Peyer's patch (tissue), 4 donors: ENCODE results near the gene KRT37. TPM values are rescaled to one million over a fixed set of nuclear protein-coding genes. Genes with fewer than 3 reads are reported as not detected.

Source experiments
- DNase-seq, 3 donors: peaks; one replicate each; pipeline ENCODE4 v3.0.0-alpha.2; 2017 to 2019
- H3K27ac ChIP-seq, 4 donors: fragments of 200-600 bp; sonication (generic); one replicate each; pipeline ENCODE4 v1.5.1; 2016 to 2019
- H3K27me3 ChIP-seq, 2 donors: fragments of 200-600 bp; sonication (generic); one replicate each; pipeline ENCODE4 v1.5.1; 2019
- H3K36me3 ChIP-seq, 3 donors: fragments of 200-600 bp; sonication (generic); one replicate each; pipeline ENCODE4 v1.5.1; 2016 to 2019
- H3K4me1 ChIP-seq, 4 donors: fragments of 200-600 bp; sonication (generic); one replicate each; pipeline ENCODE4 v1.5.1; 2016 to 2019
- H3K4me3 ChIP-seq, 4 donors: fragments of 200-600 bp; sonication (generic); 1 replicate in 3 of 4; 2 replicates in 1 of 4; pipeline ENCODE4 v1.5.1; 2016 to 2019; ENCODE audit warnings: mild to moderate bottlenecking in 1 of 4
- H3K9me3 ChIP-seq, 4 donors: fragments of 200-600 bp; sonication (generic); one replicate each; pipeline ENCODE4 v1.5.1; 2016 to 2019; ENCODE audit warnings: mild to moderate bottlenecking in 1 of 4
- CTCF ChIP-seq, 6 experiments: fragments of 450-650 bp in 4 of 6; fragments of 200-600 bp in 2 of 6; sonication (generic) in 1 of 6; IDR thresholded peaks; one replicate each; pipeline ENCODE4 v1.5.1; 2017 to 2019; ENCODE audit warnings: antibody characterized with exemption in 6 of 6, mild to moderate bottlenecking in 3 of 6, moderate library complexity in 1 of 6
- POLR2A ChIP-seq, 2 donors: fragments of 450-650 bp; IDR thresholded peaks; one replicate each; pipeline ENCODE4 v1.5.1; 2017; ENCODE audit warnings: antibody characterized with exemption in 2 of 2, mild to moderate bottlenecking in 2 of 2, moderate library complexity in 2 of 2
- small RNA-seq, 2 donors: library from RNA; depleted of rRNA; stranded (forward); fragments of <200 nt; gene quantifications; one replicate each; pipeline ENCODE3, GENCODE V24; 2016
- total RNA-seq, 4 donors: library from RNA; depleted of rRNA; stranded (reverse); fragments of >200 nt; gene quantifications; one replicate each; pipeline ENCODE4 v1.1.0, GENCODE V29; 2016

Gene KRT37
- total RNA-seq, 4 donors from 2014 or later = not detected

- Histone ChIP-seq H3K27me3 (no peaks in the 10 kb centered on the region), H3K4me3 (no peak overlapping the region), H3K9me3 (no peaks in the 10 kb centered on the region), H3K4me1 (no peaks in the 10 kb centered on the region), H3K36me3 (no peaks in the 10 kb centered on the region), H3K27ac (no peak overlapping the region)
- TF ChIP-seq CTCF (IDR thresholded peaks at IDR 0.05) = no peak
- no peak for TF ChIP-seq POLR2A (IDR thresholded peaks at IDR 0.05)
- no peak for DNase-seq
These were observed 46.8 kb downstream of the KRT37 start for GRCh38 chr17:41377546-41377945.

Small RNA genes lying within 50 kb of the gene (small RNA-seq; reads per million reads assigned to genes)
- gene RNU2-32P = 0 to 0.06 reads per million in 2 donors

Other genes with a start within 250 kb of the KRT37 start
- gene KRTAP4-2, start 246.4 kb downstream of the KRT37 start, total RNA-seq = not detected
- not detected for gene KRTAP4-1, start 239.7 kb downstream of the KRT37 start, total RNA-seq
- gene KRTAP9-1, start 234.7 kb downstream of the KRT37 start, total RNA-seq = not detected
- not detected for gene KRTAP9-2, start 197.9 kb downstream of the KRT37 start, total RNA-seq
- gene KRTAP9-3, start 192.1 kb downstream of the KRT37 start, total RNA-seq = not detected
- not detected for gene KRTAP9-8, start 186.6 kb downstream of the KRT37 start, total RNA-seq
- not detected for gene KRTAP9-4, start 174.9 kb downstream of the KRT37 start, total RNA-seq
- not detected for gene KRTAP9-9, start 169.2 kb downstream of the KRT37 start, total RNA-seq
- gene KRTAP9-6, start 159.2 kb downstream of the KRT37 start, total RNA-seq = not detected
- not detected for gene KRTAP9-7, start 148.9 kb downstream of the KRT37 start, total RNA-seq
- gene KRTAP29-1, start 121.7 kb downstream of the KRT37 start, total RNA-seq = not detected
- not detected for gene KRTAP16-1, start 115.3 kb downstream of the KRT37 start, total RNA-seq
- not detected for gene KRTAP17-1, start 108.9 kb downstream of the KRT37 start, total RNA-seq
- gene KRT33A, start 73.8 kb downstream of the KRT37 start, total RNA-seq = not detected
- not detected for gene KRT33B, start 54.8 kb downstream of the KRT37 start, total RNA-seq
- not detected for gene KRT34, start 42.3 kb downstream of the KRT37 start, total RNA-seq
- not detected for gene KRT31, start 27.0 kb downstream of the KRT37 start, total RNA-seq
- gene KRT38, start 16.4 kb upstream of the KRT37 start, total RNA-seq = not detected
- not detected for gene KRT32, start 42.8 kb upstream of the KRT37 start, total RNA-seq
- gene KRT35, start 56.6 kb upstream of the KRT37 start, total RNA-seq = not detected
- gene KRT36, start 65.3 kb upstream of the KRT37 start, total RNA-seq = not detected
- 1 to 10 TPM in 1 of 4 donors, not detected in 3; 2.5 TPM for gene KRT13, start 81.0 kb upstream of the KRT37 start, total RNA-seq
- gene KRT15, start 94.3 kb upstream of the KRT37 start, total RNA-seq = 10 to 100 TPM; 12.3 to 44.5 (median 28.8) TPM
- 1,000 to 10,000 TPM in 3 of 4 donors, 100 to 1,000 TPM in 1; 357 to 5,327 (median 3,312) TPM for gene KRT19, start 103.7 kb upstream of the KRT37 start, total RNA-seq
- gene KRT9, start 147.5 kb upstream of the KRT37 start, total RNA-seq = not detected
- gene KRT14, start 162.3 kb upstream of the KRT37 start, total RNA-seq = 1 to 10 TPM; 3.4 to 8.9 (median 6.3) TPM
- not detected for gene KRT16, start 188.2 kb upstream of the KRT37 start, total RNA-seq
- 1 to 10 TPM in 1 of 4 donors, not detected in 3; 2.7 TPM for gene KRT17, start 200.0 kb upstream of the KRT37 start, total RNA-seq